ENCODE results near the gene MISP3.
A peak's percentile ranks its signal among the peaks of the same experiment; 100 is the strongest.

MISP3 gene

GRCh38 chr19:14066134-14066533 lies 6.5 kb upstream of the MISP3 start:
- H3K4me3 ChIP-seq (ENCODE audit: control insufficient read depth, low read depth, low read length), result no peak overlapping the region
- no peak for DNase-seq (ENCODE audit: low read depth)

DNA sequence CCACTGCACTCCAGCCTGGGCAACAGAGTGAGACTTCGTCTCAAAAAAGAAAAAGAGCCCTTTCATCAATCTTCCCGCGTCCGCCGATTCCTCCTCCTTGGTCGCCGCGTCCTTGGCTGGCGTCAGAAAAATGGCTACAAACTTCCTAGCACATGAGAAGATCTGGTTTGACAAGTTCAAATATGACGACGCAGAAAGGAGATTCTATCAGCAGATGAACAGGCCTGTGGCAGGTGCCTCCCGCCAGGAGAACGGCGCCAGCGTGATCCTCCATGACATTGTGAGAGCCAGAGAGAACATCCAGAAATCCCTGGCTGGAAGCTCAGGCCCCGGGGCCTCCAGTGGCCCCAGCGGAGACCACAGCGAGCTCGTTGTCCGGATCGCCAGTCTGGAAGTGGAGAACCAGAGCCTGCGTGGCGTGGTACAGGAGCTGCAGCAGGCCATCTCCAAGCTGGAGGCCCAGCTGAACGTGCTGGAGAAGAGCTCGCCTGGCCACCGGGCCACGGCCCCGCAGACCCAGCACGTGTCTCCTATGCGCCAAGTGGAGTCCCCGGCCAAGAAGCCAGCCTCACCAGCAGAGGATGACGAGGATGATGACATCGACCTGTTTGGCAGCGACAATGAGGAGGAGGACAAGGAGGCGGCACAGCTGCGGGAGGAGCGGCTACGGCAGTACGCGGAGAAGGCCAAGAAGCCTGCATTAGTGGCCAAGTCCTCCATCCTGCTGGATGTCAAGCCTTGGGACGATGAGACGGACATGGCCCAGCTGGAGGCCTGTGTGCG lies 2.1 kb upstream of the MISP3 start:
- no peak overlapping the region for H3K4me3 ChIP-seq (ENCODE audit: control insufficient read depth, low read depth, low read length)
- DNase-seq (ENCODE audit: low read depth), result no peak
- TF ChIP-seq, protein P1, sequence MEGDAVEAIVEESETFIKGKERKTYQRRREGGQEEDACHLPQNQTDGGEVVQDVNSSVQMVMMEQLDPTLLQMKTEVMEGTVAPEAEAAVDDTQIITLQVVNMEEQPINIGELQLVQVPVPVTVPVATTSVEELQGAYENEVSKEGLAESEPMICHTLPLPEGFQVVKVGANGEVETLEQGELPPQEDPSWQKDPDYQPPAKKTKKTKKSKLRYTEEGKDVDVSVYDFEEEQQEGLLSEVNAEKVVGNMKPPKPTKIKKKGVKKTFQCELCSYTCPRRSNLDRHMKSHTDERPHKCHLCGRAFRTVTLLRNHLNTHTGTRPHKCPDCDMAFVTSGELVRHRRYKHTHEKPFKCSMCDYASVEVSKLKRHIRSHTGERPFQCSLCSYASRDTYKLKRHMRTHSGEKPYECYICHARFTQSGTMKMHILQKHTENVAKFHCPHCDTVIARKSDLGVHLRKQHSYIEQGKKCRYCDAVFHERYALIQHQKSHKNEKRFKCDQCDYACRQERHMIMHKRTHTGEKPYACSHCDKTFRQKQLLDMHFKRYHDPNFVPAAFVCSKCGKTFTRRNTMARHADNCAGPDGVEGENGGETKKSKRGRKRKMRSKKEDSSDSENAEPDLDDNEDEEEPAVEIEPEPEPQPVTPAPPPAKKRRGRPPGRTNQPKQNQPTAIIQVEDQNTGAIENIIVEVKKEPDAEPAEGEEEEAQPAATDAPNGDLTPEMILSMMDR (IDR thresholded peaks at IDR 0.05; ENCODE audit: control insufficient read depth, insufficient read depth, low read depth, low read length, missing control alignments), result no peak

More at GRCh38 chr19:14066134-14066533, 6.5 kb upstream of the MISP3 start:
- TF ChIP-seq, protein P1 (IDR thresholded peaks at IDR 0.05; ENCODE audit: control insufficient read depth, insufficient read depth, low read depth, low read length, missing control alignments), result no peak

GRCh38 chr19:14073261-14073924 lies 807 bp downstream of the MISP3 start:
- DNase-seq (ENCODE audit: low read depth), result peak; percentile 31
- peak overlapping the region; percentile 74 for H3K4me3 ChIP-seq (ENCODE audit: control insufficient read depth, low read depth, low read length)
- TF ChIP-seq, protein P1 (IDR thresholded peaks at IDR 0.05; ENCODE audit: control insufficient read depth, insufficient read depth, low read depth, low read length, missing control alignments), result peak; percentile 30

GRCh38 chr19:14073925-14074838 lies 1.6 kb downstream of the MISP3 start:
- TF ChIP-seq, protein P1 (IDR thresholded peaks at IDR 0.05; ENCODE audit: control insufficient read depth, insufficient read depth, low read depth, low read length, missing control alignments), result no peak
- peak overlapping the region; percentile 74 for H3K4me3 ChIP-seq (ENCODE audit: control insufficient read depth, low read depth, low read length)
- DNase-seq (ENCODE audit: low read depth), result no peak

DNA sequence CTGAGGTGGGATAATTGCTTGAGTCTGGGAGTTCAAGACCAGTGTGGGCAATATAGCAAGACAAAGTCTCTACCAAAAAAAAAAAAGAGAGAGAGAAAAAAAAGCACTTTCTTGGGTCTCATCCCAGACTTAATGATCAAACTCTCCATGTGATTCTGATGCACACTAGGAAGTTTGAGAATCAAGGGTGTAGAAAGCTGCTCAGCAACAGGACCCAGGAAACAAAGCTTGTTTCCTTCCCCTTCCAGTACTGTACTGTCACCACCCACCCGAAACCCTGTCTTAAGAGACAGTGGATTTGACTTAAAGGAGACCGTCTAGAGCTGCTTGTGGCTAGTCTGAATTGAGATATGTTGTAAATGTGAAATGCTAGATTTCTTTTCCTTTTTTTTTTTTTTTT lies 5.8 kb downstream of the MISP3 start:
- H3K4me3 ChIP-seq (ENCODE audit: control insufficient read depth, low read depth, low read length), result no peak overlapping the region
- no peak for DNase-seq (ENCODE audit: low read depth)

More for the DNA sequence above, 5.8 kb downstream of the MISP3 start:
- TF ChIP-seq, protein P1 (IDR thresholded peaks at IDR 0.05; ENCODE audit: control insufficient read depth, insufficient read depth, low read depth, low read length, missing control alignments), result no peak

Data from AG09309 (cell line).